HG02885 (cell line): ENCODE results near the gene IL23R.

ENCODE experiments used
- ATAC-seq: cut with Tn5 transposase; IDR thresholded peaks from one replicate; pipeline ENCODE4 v1.9.1; 2021; ENCODE audit warnings: mild to moderate bottlenecking; ENCODE audit not compliant: unreplicated experiment, poor library complexity

Gene IL23R

GRCh38 chr1:67285780-67286488 is 119.7 kb downstream of the IL23R start:
- peak; percentile 83 for ATAC-seq

GRCh38 chr1:67290236-67290635 is 124.0 kb downstream of the IL23R start:
- ATAC-seq = no peak

GRCh38 chr1:67294836-67295617 is 128.8 kb downstream of the IL23R start:
- ATAC-seq = no peak

- ATAC-seq = no peak
Observed at GRCh38 chr1:67298762-67299161, 132.5 kb downstream of the IL23R start.

GRCh38 chr1:67299296-67299695 is 133.0 kb downstream of the IL23R start:
- ATAC-seq = no peak

GRCh38 chr1:67300561-67300960 is 134.3 kb downstream of the IL23R start:
- ATAC-seq = no peak

GRCh38 chr1:67304023-67304422 is 137.8 kb downstream of the IL23R start:
- ATAC-seq = no peak

GRCh38 chr1:67306547-67306946 is 140.3 kb downstream of the IL23R start:
- no peak for ATAC-seq

- peak; percentile 68 for ATAC-seq
Observed at GRCh38 chr1:67307251-67308060, 141.2 kb downstream of the IL23R start, which contains the start of gene IL12RB2. Gene IL12RB2, plus strand, starts transcription at chr1:67307873. Its CDS starts 12,496 bp downstream, at chr1:67320369.

GRCh38 chr1:67308136-67308535 is 141.9 kb downstream of the IL23R start:
- peak; percentile 45 for ATAC-seq
